Mucosa of descending colon (tissue), 3 donors: ENCODE measurements around the gene VAV1. TPM values are rescaled to one million over a fixed set of nuclear protein-coding genes. Genes with fewer than 3 reads are reported as not detected.
"Not testable (repeated sequence)": the region's sequence is repeated elsewhere in the genome, so short reads cannot be mapped to it uniquely, and the experiment has no call there.

ENCODE experiments used
- ATAC-seq: fragments of 200-7000 bp; cut with Tn5 transposase; one replicate; pipeline ENCODE4 v1.9.1; 2020; ENCODE audit warnings: mild to moderate bottlenecking, moderate library complexity
- DNase-seq, 3 donors: peaks; one replicate each; pipeline ENCODE4 v3.0.0-alpha.2; 2020
- H3K36me3 ChIP-seq: fragments of 200-600 bp; one replicate; pipeline ENCODE4 v1.8.0; 2021; ENCODE audit warnings: low read depth, mild to moderate bottlenecking
- H3K4me1 ChIP-seq: fragments of 200-600 bp; one replicate; pipeline ENCODE4 v1.8.0; 2021; ENCODE audit warnings: low read depth, mild to moderate bottlenecking
- H3K4me3 ChIP-seq: fragments of 200-600 bp; one replicate; pipeline ENCODE4 v1.8.0; 2021; ENCODE audit warnings: mild to moderate bottlenecking
- H3K9me3 ChIP-seq: fragments of 200-600 bp; one replicate; pipeline ENCODE4 v1.8.0; 2021; ENCODE audit warnings: mild to moderate bottlenecking
- CTCF ChIP-seq: fragments of 200-600 bp; IDR thresholded peaks from one replicate; pipeline ENCODE4 v1.8.0; 2022; ENCODE audit warnings: antibody characterized with exemption, mild to moderate bottlenecking
- intact Hi-C, 2 donors: fragments of 100-400 bp; cut with DNase I in 1 of 2; cut with micrococcal nuclease in 1 of 2; formaldehyde crosslinking; loops; one replicate each; pipeline versions ENCODE4 v1.11.0 to v1.11.1; 2022; cut with DNase I, micrococcal nuclease
- total RNA-seq, 3 donors: library from RNA; stranded (reverse); fragmentation: NEBNext Ultra II Directional in 2 of 3; extraction: Animal tissue kit (Norgen Biotek cat#: 25700) in 2 of 3; gene quantifications; one replicate each; pipeline versions ENCODE4 v1.2.1 to v1.2.4, GENCODE V29; 2021 to 2023
- donor health status: DM: no; HTN: no; CAD: no; lungs with moderate emphysema.
- donor health status: DM: no; HTN: no; CAD: no.
- donor health status: DM: no; HTN: yes; CAD: no.

The VAV1 gene
- total RNA-seq, 3 donors from 2014 or later = 6.0 to 12.3 (median 10.7) TPM

GRCh38 chr19:6753178-6754031, 19.1 kb upstream of the VAV1 start:
- H3K36me3 ChIP-seq = no peaks in the 10 kb centered on the region
- DNase-seq = peak; percentile 93 to 95 (median 94)
- peak; percentile 86 for ATAC-seq
- peaks cover 21% of the 10 kb centered on the region for H3K4me1 ChIP-seq
- TF ChIP-seq CTCF = peak; percentile 30
- H3K9me3 ChIP-seq = no peaks in the 10 kb centered on the region
- no peak overlapping the region for H3K4me3 ChIP-seq
- intact Hi-C loops = no loop called here

- intact Hi-C loops = no loop called here
- no peaks in the 10 kb centered on the region for H3K36me3 ChIP-seq
- TF ChIP-seq CTCF = no peak
- H3K9me3 ChIP-seq = no peaks in the 10 kb centered on the region
- no peak overlapping the region for H3K4me3 ChIP-seq
- H3K4me1 ChIP-seq = peaks cover 21% of the 10 kb centered on the region
- ATAC-seq (no peak), DNase-seq (peak in 2 of 3 donors; percentile 62 to 66)
Measured at GRCh38 chr19:6754136-6754535, 18.4 kb upstream of the VAV1 start.

GRCh38 chr19:6754653-6755463, 17.6 kb upstream of the VAV1 start:
- ATAC-seq (no peak), DNase-seq (peak in 1 of 3 donors; percentile 46)
- TF ChIP-seq CTCF = no peak
- no peaks in the 10 kb centered on the region for H3K36me3 ChIP-seq
- intact Hi-C loops = no loop called here
- no peaks in the 10 kb centered on the region for H3K9me3 ChIP-seq
- peaks cover 21% of the 10 kb centered on the region for H3K4me1 ChIP-seq
- no peak overlapping the region for H3K4me3 ChIP-seq

- no peak for TF ChIP-seq CTCF
- ATAC-seq (no peak), DNase-seq (no peak)
- H3K4me3 ChIP-seq = no peak overlapping the region
- H3K4me1 ChIP-seq = no peaks in the 10 kb centered on the region
- intact Hi-C loops = no loop called here
- no peaks in the 10 kb centered on the region for H3K9me3 ChIP-seq
- no peaks in the 10 kb centered on the region for H3K36me3 ChIP-seq
Measured at GRCh38 chr19:6760606-6761005, 11.9 kb upstream of the VAV1 start.

- H3K4me3 ChIP-seq = no peak overlapping the region
- no peaks in the 10 kb centered on the region for H3K36me3 ChIP-seq
- intact Hi-C loops = no loop called here
- no peaks in the 10 kb centered on the region for H3K4me1 ChIP-seq
- no peak for DNase-seq
- no peak for ATAC-seq
- no peak for TF ChIP-seq CTCF
- H3K9me3 ChIP-seq = no peaks in the 10 kb centered on the region
Measured at GRCh38 chr19:6761053-6761676, 11.3 kb upstream of the VAV1 start.

- H3K4me3 ChIP-seq, H3K36me3 ChIP-seq, DNase-seq, ATAC-seq, H3K4me1 ChIP-seq, H3K9me3 ChIP-seq, intact Hi-C loops: not testable (repeated sequence)
Measured at GRCh38 chr19:6762253-6762797, 10.2 kb upstream of the VAV1 start.
